WTC11 (cell line): Measurements from ENCODE around the gene SAMM50.

ENCODE experiments used
- CTCF ChIP-seq: fragments of 200-600 bp; IDR thresholded peaks from 2 replicates; pipeline ENCODE4 v1.8.0; 2022; ENCODE audit warnings: antibody characterized with exemption
- ESRRA ChIP-seq: sonication (generic); formaldehyde crosslinking; IDR thresholded peaks from 2 replicates; pipeline ENCODE4 v1.8.1; 2022; ENCODE audit warnings: mild to moderate bottlenecking, missing genetic modification reagents, borderline replicate concordance
- KAT7 ChIP-seq: sonication (generic); formaldehyde crosslinking; IDR thresholded peaks from 2 replicates; pipeline ENCODE4 v1.8.1; 2023; ENCODE audit warnings: missing genetic modification reagents, mild to moderate bottlenecking, borderline replicate concordance
- NR3C1 ChIP-seq: sonication (generic); formaldehyde crosslinking; conservative IDR thresholded peaks from 2 replicates; pipeline ENCODE4 v1.8.1; 2023; ENCODE audit warnings: low read depth, mild to moderate bottlenecking, missing genetic modification reagents
- ZNF138 ChIP-seq: sonication (generic); formaldehyde crosslinking; conservative IDR thresholded peaks from 2 replicates; pipeline ENCODE4 v1.8.1; 2022; ENCODE audit warnings: mild to moderate bottlenecking, moderate library complexity, missing genetic modification reagents

- TF ChIP-seq KAT7 (CRISPR knock-in tag) (no peak), ESRRA (CRISPR knock-in tag) (no peak), CTCF (no peak), ZNF138 (CRISPR knock-in tag) (no peak), NR3C1 (CRISPR knock-in tag) (no peak)
These were observed 40.5 kb downstream of the SAMM50 start for GRCh38 chr22:43995798-43996169.
